NCI-H510A treated with DMSO at 0.1 percent for 48 hours (cell line): ENCODE measurements around the gene VSX1.

ENCODE experiments used
- DNase-seq: peaks from one replicate; lab custom pipeline; 2025; lab: John Stamatoyannopoulos, UW

The VSX1 gene

GRCh38 chr20:25065625-25066338, 16.2 kb downstream of the VSX1 start:
- peak; percentile 84 for DNase-seq

GRCh38 chr20:25065072-25065624, 16.8 kb downstream of the VSX1 start:
- DNase-seq, result no peak

GRCh38 chr20:25064561-25065071, 17.3 kb downstream of the VSX1 start:
- DNase-seq, result no peak

- DNase-seq, result no peak
These were observed 18.0 kb downstream of the VSX1 start for GRCh38 chr20:25063981-25064380.

- no peak for DNase-seq
These were observed 18.4 kb downstream of the VSX1 start for GRCh38 chr20:25063546-25063945.

GRCh38 chr20:25062841-25063240, 19.1 kb downstream of the VSX1 start:
- no peak for DNase-seq

- no peak for DNase-seq
These were observed 20.0 kb downstream of the VSX1 start for GRCh38 chr20:25061821-25062530.

GRCh38 chr20:25061103-25061799, 20.7 kb downstream of the VSX1 start:
- DNase-seq, result no peak

- DNase-seq, result no peak
These were observed 22.0 kb downstream of the VSX1 start for GRCh38 chr20:25059866-25060465.

GRCh38 chr20:25058847-25059810, 22.8 kb downstream of the VSX1 start:
- no peak for DNase-seq

GRCh38 chr20:25058051-25058846, 23.7 kb downstream of the VSX1 start, which contains the start of gene ACSS1:
ACSS1 (minus strand) TSS chr20:25058139; CDS start chr20:25058102, 37 bp downstream.
- DNase-seq, result peak; percentile 63

GRCh38 chr20:25057234-25058050, 24.5 kb downstream of the VSX1 start:
- DNase-seq, result peak; percentile 57

- no peak for DNase-seq
These were observed 25.2 kb downstream of the VSX1 start for GRCh38 chr20:25056690-25057233.

GRCh38 chr20:25055711-25056495, 26.0 kb downstream of the VSX1 start:
- no peak for DNase-seq

GRCh38 chr20:25054995-25055629, 26.8 kb downstream of the VSX1 start:
- no peak for DNase-seq

GRCh38 chr20:25054096-25054820, 27.7 kb downstream of the VSX1 start:
- DNase-seq, result no peak
